Colonic mucosa (tissue), 4 donors: ENCODE data around the gene CPNE1. TPM values are rescaled to one million over a fixed set of nuclear protein-coding genes. Genes with fewer than 3 reads are reported as not detected.

Experiments used
- DNase-seq: peaks from one replicate; pipeline ENCODE4 v3.0.0-alpha.2; 2020
- H3K27ac ChIP-seq: fragments of 200-600 bp; one replicate; pipeline ENCODE4 v1.8.0; 2021
- H3K27me3 ChIP-seq: fragments of 200-600 bp; one replicate; pipeline ENCODE4 v1.8.0; 2021
- H3K36me3 ChIP-seq: fragments of 200-600 bp; one replicate; pipeline ENCODE4 v1.8.0; 2021
- H3K4me1 ChIP-seq: fragments of 200-600 bp; one replicate; pipeline ENCODE4 v1.8.0; 2021; ENCODE audit warnings: mild to moderate bottlenecking
- H3K4me3 ChIP-seq: fragments of 200-600 bp; one replicate; pipeline ENCODE4 v1.8.0; 2021
- H3K9ac ChIP-seq, 2 donors: one replicate each; pipeline ENCODE4 v1.7.0; 2013; ENCODE audit warnings: control low read depth in 2 of 2, low read depth in 2 of 2, low read length in 2 of 2
- H3K9me3 ChIP-seq: fragments of 200-600 bp; one replicate; pipeline ENCODE4 v1.8.0; 2021
- intact Hi-C: fragments of 100-400 bp; cut with DNase I; formaldehyde crosslinking; loops from one replicate; pipeline ENCODE4 v1.14.1; 2022
- total RNA-seq, 2 donors: library from RNA; stranded (reverse); fragmentation: NEBNext Ultra II Directional in 1 of 2; extraction: Animal tissue kit (Norgen Biotek cat#: 25700) in 1 of 2; gene quantifications; one replicate each; pipeline ENCODE4 v1.2.1, GENCODE V29; 2021
- TF ChIP-seq, protein P1 (sequence below): fragments of 200-600 bp; IDR thresholded peaks from one replicate; pipeline ENCODE4 v1.8.0; 2022; ENCODE audit warnings: antibody characterized with exemption, mild to moderate bottlenecking
- donor health status: healthy.
- donor health status: DM: no; HTN: no; CAD: no.
- donor health status: DM: no; HTN: no; CAD: no.

Gene CPNE1
- total RNA-seq, 2 donors from 2014 or later = 137 to 152 TPM

DNA sequence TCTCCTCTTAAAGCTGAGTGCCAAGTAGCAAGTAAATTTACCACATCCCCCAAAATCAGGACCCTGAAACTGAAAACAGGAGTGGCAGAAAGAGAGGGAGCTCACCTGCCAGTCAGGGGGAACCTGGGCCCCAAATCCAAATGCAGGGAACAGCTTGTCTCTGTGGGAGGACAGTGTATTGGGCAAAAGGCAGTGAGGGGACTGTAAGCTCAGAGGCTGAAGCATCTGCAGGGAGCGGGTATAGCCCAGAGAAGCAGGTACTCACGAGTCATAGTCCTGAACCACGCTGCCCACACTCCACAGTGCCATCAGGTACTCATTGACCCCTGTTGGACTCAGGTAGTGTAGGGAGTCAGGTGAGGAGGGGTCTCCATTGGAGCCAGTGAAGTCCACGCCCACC lies 34.1 kb downstream of the CPNE1 start:
- Histone ChIP-seq H3K9me3 (no peaks in the 10 kb centered on the region), H3K4me1 (no peaks in the 10 kb centered on the region), H3K9ac (no peak overlapping the region), H3K4me3 (no peak overlapping the region), H3K36me3 (peaks cover 18% of the 10 kb centered on the region), H3K27me3 (no peaks in the 10 kb centered on the region), H3K27ac (no peak overlapping the region)
- TF ChIP-seq, protein P1, sequence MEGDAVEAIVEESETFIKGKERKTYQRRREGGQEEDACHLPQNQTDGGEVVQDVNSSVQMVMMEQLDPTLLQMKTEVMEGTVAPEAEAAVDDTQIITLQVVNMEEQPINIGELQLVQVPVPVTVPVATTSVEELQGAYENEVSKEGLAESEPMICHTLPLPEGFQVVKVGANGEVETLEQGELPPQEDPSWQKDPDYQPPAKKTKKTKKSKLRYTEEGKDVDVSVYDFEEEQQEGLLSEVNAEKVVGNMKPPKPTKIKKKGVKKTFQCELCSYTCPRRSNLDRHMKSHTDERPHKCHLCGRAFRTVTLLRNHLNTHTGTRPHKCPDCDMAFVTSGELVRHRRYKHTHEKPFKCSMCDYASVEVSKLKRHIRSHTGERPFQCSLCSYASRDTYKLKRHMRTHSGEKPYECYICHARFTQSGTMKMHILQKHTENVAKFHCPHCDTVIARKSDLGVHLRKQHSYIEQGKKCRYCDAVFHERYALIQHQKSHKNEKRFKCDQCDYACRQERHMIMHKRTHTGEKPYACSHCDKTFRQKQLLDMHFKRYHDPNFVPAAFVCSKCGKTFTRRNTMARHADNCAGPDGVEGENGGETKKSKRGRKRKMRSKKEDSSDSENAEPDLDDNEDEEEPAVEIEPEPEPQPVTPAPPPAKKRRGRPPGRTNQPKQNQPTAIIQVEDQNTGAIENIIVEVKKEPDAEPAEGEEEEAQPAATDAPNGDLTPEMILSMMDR = no peak
- DNase-seq = no peak
- intact Hi-C loops = no loop called here

DNA sequence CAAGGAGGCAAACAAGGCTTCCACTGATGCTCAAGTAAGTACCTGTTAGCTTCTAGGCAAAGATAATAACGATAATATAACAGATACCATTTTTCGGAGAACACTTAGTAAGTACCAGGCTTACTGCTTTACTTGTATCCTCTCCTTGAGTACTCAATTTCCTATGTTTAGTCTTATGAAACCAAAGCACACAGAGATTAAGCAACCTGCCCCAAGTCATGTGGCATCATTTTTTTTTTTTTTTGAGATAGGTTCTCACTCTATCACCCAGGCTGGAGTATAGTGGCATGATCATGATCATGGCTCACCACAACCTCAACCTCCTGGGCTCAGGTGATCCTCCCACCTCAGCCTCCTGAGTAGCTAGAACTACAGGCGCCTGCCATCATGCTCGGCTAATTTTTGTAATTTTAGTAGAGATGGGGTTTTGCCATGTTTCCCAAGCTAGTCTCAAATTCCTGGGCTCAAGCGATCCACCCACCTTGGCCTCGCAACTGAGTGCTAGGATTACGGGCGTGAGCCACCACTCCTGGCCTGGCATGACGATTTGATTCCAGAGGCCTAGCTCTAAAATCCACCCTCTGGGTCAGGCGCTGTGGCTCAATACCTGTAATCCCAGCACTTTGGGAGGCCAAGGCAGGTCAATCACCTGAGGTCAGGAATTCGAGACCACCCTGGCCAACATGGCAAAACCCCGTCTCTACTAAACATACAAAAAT lies 35.1 kb downstream of the CPNE1 start:
- Histone ChIP-seq H3K9me3 (no peaks in the 10 kb centered on the region), H3K4me3 (no peak overlapping the region), H3K9ac (no peak overlapping the region), H3K27ac (no peak overlapping the region), H3K36me3 (peaks cover 20% of the 10 kb centered on the region), H3K4me1 (no peaks in the 10 kb centered on the region), H3K27me3 (no peaks in the 10 kb centered on the region)
- intact Hi-C loops = no loop called here
- TF ChIP-seq, protein P1 = no peak
- no peak for DNase-seq

DNA sequence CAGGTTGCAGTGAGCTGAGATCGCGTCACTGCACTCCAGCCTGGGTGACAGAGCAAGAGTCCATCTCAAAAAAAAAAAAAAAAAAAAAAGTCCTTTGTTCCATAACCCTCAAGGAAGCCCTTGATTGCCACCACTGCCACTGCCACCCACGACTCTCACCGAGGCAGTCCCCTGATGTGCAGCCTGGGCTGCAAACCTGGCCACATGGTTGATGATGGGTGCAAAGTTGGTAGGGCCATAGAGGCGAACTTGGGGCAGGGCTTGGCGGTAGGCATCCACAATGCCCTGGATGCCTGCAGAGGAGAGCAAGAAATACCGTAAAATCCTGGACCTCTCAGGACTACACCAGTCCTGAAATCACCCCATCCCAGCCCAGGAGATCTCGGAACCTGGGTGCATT lies 37.6 kb downstream of the CPNE1 start:
- peaks cover 20% of the 10 kb centered on the region for H3K36me3 ChIP-seq
- TF ChIP-seq, protein P1 = no peak
- intact Hi-C loops = no loop called here

DNA sequence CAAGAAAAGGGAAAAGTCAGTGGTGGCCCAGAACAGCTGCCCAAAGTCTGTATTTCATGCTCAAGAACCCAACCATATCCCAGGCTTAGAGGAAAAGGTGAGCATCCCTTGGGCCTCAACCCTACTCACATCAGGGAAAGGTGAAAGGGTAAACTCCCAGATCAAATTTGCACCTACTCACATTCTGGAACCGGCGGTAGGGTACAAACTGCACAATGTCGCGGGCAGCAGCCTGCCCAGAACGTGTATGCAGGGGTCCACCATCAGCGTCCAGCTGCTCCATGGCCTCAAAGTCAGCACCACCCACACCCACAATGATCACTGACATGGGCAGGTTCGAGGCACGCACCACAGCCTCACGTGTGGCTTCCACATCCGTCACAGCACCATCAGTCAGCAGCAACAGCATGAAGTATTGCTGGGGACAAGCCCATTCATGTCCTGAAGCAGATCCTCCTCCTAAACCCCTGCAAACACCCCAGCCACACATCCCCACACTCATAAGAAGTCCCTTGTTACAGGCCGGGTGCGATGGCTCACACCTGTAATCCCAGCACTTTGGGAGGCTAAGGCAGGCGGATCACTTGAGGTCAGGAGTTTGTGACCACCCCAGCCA lies 38.2 kb downstream of the CPNE1 start:
- no peaks in the 10 kb centered on the region for H3K27me3 ChIP-seq
- TF ChIP-seq, protein P1 = no peak
- intact Hi-C loops = no loop called here
- no peak overlapping the region for H3K4me3 ChIP-seq
- H3K9ac ChIP-seq = no peak overlapping the region
- no peak for DNase-seq
- peaks cover 20% of the 10 kb centered on the region for H3K36me3 ChIP-seq
- no peak overlapping the region for H3K27ac ChIP-seq
- H3K9me3 ChIP-seq = no peaks in the 10 kb centered on the region
- H3K4me1 ChIP-seq = no peaks in the 10 kb centered on the region

More for the DNA sequence above, 37.6 kb downstream of the CPNE1 start:
- Histone ChIP-seq H3K9me3 (no peaks in the 10 kb centered on the region), H3K4me3 (no peak overlapping the region), H3K27ac (no peak overlapping the region), H3K27me3 (no peaks in the 10 kb centered on the region), H3K4me1 (no peaks in the 10 kb centered on the region), H3K9ac (no peak overlapping the region)
- DNase-seq = peak; percentile 14

DNA sequence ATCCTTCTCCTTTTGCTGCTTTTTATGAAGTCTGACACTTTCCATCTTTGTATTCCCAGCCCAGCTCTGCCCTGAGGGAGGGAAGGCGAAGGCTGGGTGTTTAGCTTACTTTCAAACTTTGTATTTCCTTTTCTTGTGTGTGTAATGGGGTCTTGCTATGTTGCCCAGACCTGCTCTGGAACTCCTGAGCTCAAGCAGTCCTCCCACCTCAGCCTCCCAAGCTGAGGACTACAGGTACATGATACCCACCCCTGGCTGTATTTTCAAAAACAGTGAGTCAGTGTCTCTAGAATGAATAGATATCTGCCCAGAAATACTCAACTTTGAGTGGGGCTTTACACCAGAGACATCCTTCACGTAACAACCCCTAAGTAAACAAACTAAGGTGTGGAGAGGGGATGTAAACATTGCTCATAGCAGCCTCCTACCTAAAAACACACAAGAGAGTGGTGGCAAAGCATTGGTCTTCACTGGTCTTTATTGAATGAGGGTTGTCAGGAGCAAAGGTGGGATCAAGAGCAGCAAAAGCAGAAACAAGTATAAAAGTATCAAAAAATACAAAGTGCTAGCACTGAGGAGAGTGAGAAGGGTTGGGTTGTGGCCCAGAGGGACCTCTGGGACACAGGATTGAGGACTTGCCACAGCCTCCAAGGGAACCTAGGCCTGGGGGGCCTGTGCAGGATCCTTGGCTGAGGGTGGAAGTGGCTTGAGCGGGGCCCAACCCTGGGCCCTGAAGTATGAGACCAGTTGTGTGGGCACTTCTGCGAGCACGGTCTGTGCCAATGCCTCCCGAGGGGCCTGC lies 38.9 kb downstream of the CPNE1 start:
- TF ChIP-seq, protein P1 = no peak

More for the DNA sequence above, 38.9 kb downstream of the CPNE1 start:
- H3K27me3 ChIP-seq = no peaks in the 10 kb centered on the region
- DNase-seq = no peak
- H3K36me3 ChIP-seq = peaks cover 13% of the 10 kb centered on the region
- no peak overlapping the region for H3K27ac ChIP-seq
- H3K4me1 ChIP-seq = no peaks in the 10 kb centered on the region
- H3K9ac ChIP-seq = no peak overlapping the region
- intact Hi-C loops = no loop called here
- no peaks in the 10 kb centered on the region for H3K9me3 ChIP-seq
- H3K4me3 ChIP-seq = no peak overlapping the region
